Activated CD4-positive, alpha-beta T cell treated with anti-CD3 and anti-CD28 coated beads for 1 hour (primary cell): ENCODE results near the gene DNTT.

Experiments
- DNase-seq: peaks from one replicate; pipeline ENCODE4 v3.0.0-alpha.2; 2020

Gene DNTT

GRCh38 chr10:96304230-96304629 is at the start of gene DNTT:
Gene DNTT (plus strand): TSS chr10:96304434. CDS start chr10:96304498, 64 bp downstream.
- no peak for DNase-seq

GRCh38 chr10:96254976-96255375 is 49.3 kb upstream of the DNTT start:
- DNase-seq, result no peak

GRCh38 chr10:96255549-96256333 is 48.5 kb upstream of the DNTT start:
- DNase-seq, result no peak

- DNase-seq, result no peak
Measured at GRCh38 chr10:96257944-96258343, 46.3 kb upstream of the DNTT start.

- no peak for DNase-seq
Measured at GRCh38 chr10:96259150-96259549, 45.1 kb upstream of the DNTT start.

- DNase-seq, result no peak
Measured at GRCh38 chr10:96260014-96260413, 44.2 kb upstream of the DNTT start.

- DNase-seq, result no peak
Measured at GRCh38 chr10:96261132-96261531, 43.1 kb upstream of the DNTT start.

GRCh38 chr10:96261930-96262329 is 42.3 kb upstream of the DNTT start:
- DNase-seq, result no peak

- no peak for DNase-seq
Measured at GRCh38 chr10:96263176-96263575, 41.1 kb upstream of the DNTT start.

GRCh38 chr10:96263669-96264068 is 40.6 kb upstream of the DNTT start:
- DNase-seq, result no peak

- no peak for DNase-seq
Measured at GRCh38 chr10:96264938-96265337, 39.3 kb upstream of the DNTT start.

- no peak for DNase-seq
Measured at GRCh38 chr10:96266118-96266770, 38.0 kb upstream of the DNTT start.

GRCh38 chr10:96267234-96267705 is 37.0 kb upstream of the DNTT start:
- DNase-seq, result no peak

GRCh38 chr10:96268341-96268909 is 35.8 kb upstream of the DNTT start:
- DNase-seq, result no peak

GRCh38 chr10:96269438-96270300 is 34.6 kb upstream of the DNTT start:
- DNase-seq, result no peak

- DNase-seq, result no peak
Measured at GRCh38 chr10:96270571-96270970, 33.7 kb upstream of the DNTT start.

- no peak for DNase-seq
Measured at GRCh38 chr10:96271016-96271815, 33.0 kb upstream of the DNTT start, which contains the start of gene BLNK. Gene BLNK (minus strand): TSS chr10:96271569. CDS start chr10:96271398, 171 bp downstream.

- DNase-seq, result no peak
Measured at GRCh38 chr10:96272316-96273280, 31.6 kb upstream of the DNTT start.

- DNase-seq, result no peak
Measured at GRCh38 chr10:96275685-96276418, 28.4 kb upstream of the DNTT start.

GRCh38 chr10:96276426-96276825 is 27.8 kb upstream of the DNTT start:
- no peak for DNase-seq
